GM12878 (cell line): ENCODE measurements around the gene GTF3C1. TPM values are rescaled to one million over a fixed set of nuclear protein-coding genes. Genes with fewer than 3 reads are reported as not detected.

Source experiments
- E4F1 ChIP-seq: fragments of 450-650 bp; IDR thresholded peaks from 2 replicates; pipeline ENCODE4 v1.6.1; 2018; ENCODE audit warnings: borderline replicate concordance, mild to moderate bottlenecking; ENCODE audit not compliant: partially characterized antibody
- FOS ChIP-seq: IDR thresholded peaks from 3 replicates; pipeline ENCODE4 v1.6.1; 2011; ENCODE audit warnings: borderline replicate concordance; ENCODE audit not compliant: insufficient read length; ENCODE audit errors: extremely low read depth
- IRF5 ChIP-seq: fragments of 450-650 bp; IDR thresholded peaks from 2 replicates; pipeline ENCODE4 v1.6.1; 2017; ENCODE audit warnings: borderline replicate concordance
- MYC ChIP-seq: IDR thresholded peaks from 2 replicates; pipeline ENCODE4 v1.6.1; 2011; ENCODE audit warnings: mild to moderate bottlenecking, low read length, moderate library complexity, inconsistent platforms; ENCODE audit not compliant: insufficient read depth, insufficient replicate concordance, insufficient read length, severe bottlenecking
- NBN ChIP-seq: fragments of 450-650 bp; IDR thresholded peaks from 2 replicates; pipeline ENCODE4 v1.6.1; 2016
- NFIC ChIP-seq: IDR thresholded peaks from 2 replicates; pipeline ENCODE4 v1.6.1; 2012; ENCODE audit warnings: low read depth, mild to moderate bottlenecking, inconsistent platforms, low read length, moderate library complexity
- NFXL1 ChIP-seq: fragments of 450-650 bp; IDR thresholded peaks from 2 replicates; pipeline ENCODE4 v1.6.1; 2017; ENCODE audit warnings: antibody characterized with exemption, mild to moderate bottlenecking, borderline replicate concordance
- NR2C1 ChIP-seq: fragments of 450-650 bp; IDR thresholded peaks from 2 replicates; pipeline ENCODE4 v1.6.1; 2017; ENCODE audit warnings: antibody characterized with exemption, mild to moderate bottlenecking, moderate library complexity
- RBBP5 ChIP-seq: fragments of 200-600 bp; sonication (generic); conservative IDR thresholded peaks from 2 replicates; pipeline ENCODE4 v1.6.1; 2016
- RCOR1 ChIP-seq: conservative IDR thresholded peaks from 2 replicates; pipeline ENCODE4 v1.6.1; 2012; ENCODE audit warnings: low read depth, low read length, improper control_type of control experiment
- RELB ChIP-seq: fragments of 450-650 bp; IDR thresholded peaks from 2 replicates; pipeline ENCODE4 v1.6.1; 2017; ENCODE audit warnings: low read depth, mild to moderate bottlenecking, moderate library complexity
- SMAD5 ChIP-seq: IDR thresholded peaks from 2 replicates; pipeline ENCODE4 v1.6.1; 2016; ENCODE audit warnings: antibody characterized with exemption, low read depth
- SMARCA5 ChIP-seq: fragments of 450-650 bp; IDR thresholded peaks from 2 replicates; pipeline ENCODE4 v1.6.1; 2017; ENCODE audit warnings: mild to moderate bottlenecking
- TCF7 ChIP-seq: IDR thresholded peaks from 2 replicates; pipeline ENCODE4 v1.6.1; 2014; ENCODE audit warnings: antibody characterized with exemption, borderline replicate concordance
- WRNIP1 ChIP-seq: IDR thresholded peaks from 2 replicates; pipeline ENCODE4 v1.6.1; 2011; ENCODE audit warnings: low read depth, low read length, improper control_type of control experiment, borderline replicate concordance
- YBX1 ChIP-seq: fragments of 450-650 bp; IDR thresholded peaks from 2 replicates; pipeline ENCODE4 v1.6.1; 2016; ENCODE audit warnings: antibody characterized with exemption
- ZBTB33 ChIP-seq: fragments of 450-650 bp; IDR thresholded peaks from 2 replicates; pipeline ENCODE4 v1.6.1; 2017; ENCODE audit warnings: mild to moderate bottlenecking
- ZNF207 ChIP-seq: fragments of 450-650 bp; IDR thresholded peaks from 2 replicates; pipeline ENCODE4 v1.6.1; 2014; ENCODE audit warnings: antibody characterized with exemption, mild to moderate bottlenecking, borderline replicate concordance
- ZNF687 ChIP-seq: fragments of 450-650 bp; IDR thresholded peaks from 2 replicates; pipeline ENCODE4 v1.6.1; 2017; ENCODE audit warnings: mild to moderate bottlenecking, moderate library complexity
- polyA plus RNA-seq, 11 experiments: library from polyadenylated mRNA; depleted of rRNA in 4 of 11; unstranded in 6 of 11; stranded (reverse) in 5 of 11; fragments of >200 nt; fragmentation: Nextera tagmentation in 4 of 11; fragmentation: Illumina TruSeq in 1 of 11; extraction: Ambion mirVana in 4 of 11; extraction: Trizol in 1 of 11; gene quantifications; 1 replicate in 1 of 11; 2 replicates in 10 of 11; pipeline versions ENCODE4 v1.2.1 to v1.2.3, GENCODE V29; 2011 to 2016; ENCODE audit warnings: inconsistent platforms in 2 of 11, missing spikeins in 2 of 11, low read depth in 1 of 11
- total RNA-seq, 4 experiments: library from RNA; depleted of rRNA in 3 of 4; stranded (reverse); fragments of >200 nt in 3 of 4; fragmentation: Illumina TruSeq in 1 of 4; extraction: Trizol in 1 of 4; gene quantifications; 2 replicates each; pipeline versions ENCODE4 v1.2.1 to v1.2.3, GENCODE V29; 2013 to 2021

Gene GTF3C1
- total and polyA plus RNA-seq, 10 of the 15 experiments (the other 5 are each of a cell fraction or from before 2014, with no cell fraction given), result 0.98 to 60.9 (median 34.3) TPM

- TF ChIP-seq NFXL1 (peak; percentile 83), WRNIP1 (no peak), TCF7 (peak; percentile 77; the same call in 1 of the 2 replicates), FOS (no peak), YBX1 (no peak), SMAD5 (no peak), NBN (0 out of 2 replicates have a peak, but pooled peaks have one; percentile 31), MYC (no peak), ZBTB33 (no peak), RBBP5 (no peak), ZNF207 (no peak), IRF5 (no peak), ZNF687 (peak; percentile 77), RCOR1 (no peak), E4F1 (no peak), NR2C1 (no peak), SMARCA5 (peak; percentile 97), RELB (peak; percentile 95), NFIC (no peak)
Observed at GRCh38 chr16:27449434-27450195, 100.1 kb downstream of the GTF3C1 start (continued).
